ENCODE data around the gene PAX3. TPM values are rescaled to one million over a fixed set of nuclear protein-coding genes. Genes with fewer than 3 reads are reported as not detected.

The PAX3 gene
- total and polyA plus RNA-seq, 2 of the 13 experiments (the other 11 are each of a cell fraction or from before 2014, with no cell fraction given), result 0.07 TPM; not detected in 1

DNA sequence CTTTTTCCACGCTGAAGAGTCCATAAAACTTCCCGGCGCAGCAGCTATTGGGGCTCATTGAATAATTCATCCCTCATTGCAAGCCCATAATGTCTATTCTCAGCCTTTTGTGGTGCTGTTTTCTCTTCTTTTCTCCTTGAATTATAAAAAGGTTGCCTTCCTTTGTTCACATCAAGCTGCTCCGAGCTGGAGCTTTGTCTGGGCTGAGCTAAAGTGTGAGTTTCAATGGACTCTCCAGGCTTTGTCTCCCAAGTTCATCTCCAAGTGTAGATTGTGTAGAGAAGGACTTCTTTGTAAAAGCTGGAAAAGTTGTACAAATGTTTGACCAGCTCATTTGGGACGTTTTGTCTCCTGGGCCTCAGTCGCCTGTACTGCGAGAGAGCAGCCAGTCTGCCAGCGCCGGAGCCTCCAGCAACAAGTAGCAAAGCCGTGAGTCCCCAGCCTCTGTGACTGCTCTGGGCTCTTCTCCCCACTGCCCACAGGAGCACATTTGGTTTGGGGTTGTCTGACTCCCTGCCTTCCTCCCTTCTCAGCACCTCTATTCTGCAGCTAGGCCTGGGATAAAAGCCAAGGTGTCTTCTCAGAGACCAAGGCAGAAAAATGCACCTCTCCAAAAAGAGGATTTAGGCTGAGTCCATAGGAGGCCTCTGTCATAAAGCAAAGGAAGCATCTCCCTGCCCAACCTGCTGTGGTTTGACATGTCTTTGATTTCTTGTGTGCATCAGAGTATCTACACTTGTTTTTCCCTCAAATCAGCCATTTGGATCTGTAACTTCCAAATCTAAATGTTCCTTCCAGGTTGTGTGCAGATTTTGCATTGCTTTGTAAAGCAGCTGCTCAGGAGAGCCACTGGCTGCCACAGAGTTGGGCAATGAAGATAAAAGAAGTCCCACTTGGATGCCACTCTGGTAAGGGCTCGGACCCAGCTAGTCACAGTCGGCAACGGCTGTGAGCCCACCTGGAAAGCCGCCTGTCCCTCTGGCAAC lies 6.4 kb downstream of the PAX3 start:
- ChIA-PET POLR2A (no interaction called here), CTCF (ENCODE audit: low intra/inter-chr PET ratio, low total read pairs) (no interaction called here)
- Histone ChIP-seq H2AFZ (ENCODE audit: low read length) (no peak overlapping the region), H3K36me3 (replicated peaks in 1 of 2; ENCODE audit: control insufficient read depth in 1 of 2, insufficient read depth in 2 of 2, low read length in 2 of 2) (no peaks in the 10 kb centered on the region), H3K9me3 (ENCODE audit: low read length) (no peaks in the 10 kb centered on the region), H3K4me1 (ENCODE audit: insufficient read depth, low read length) (no peaks in the 10 kb centered on the region), H3K9ac (ENCODE audit: insufficient read depth, low read depth, low read length) (no peak overlapping the region), H3K4me2 (ENCODE audit: low read depth, low read length) (no peak overlapping the region), H3K4me3 (replicated peaks in 1 of 3; ENCODE audit: insufficient read depth in 1 of 3, low read depth in 2 of 3, low read length in 3 of 3) (no peak overlapping the region), H4K20me1 (ENCODE audit: insufficient read depth, low read length) (no peaks in the 10 kb centered on the region; the same call in 1 of the 2 replicates), H3K79me2 (ENCODE audit: insufficient read depth, low read length) (no peaks in the 10 kb centered on the region), H3K27ac (ENCODE audit: extremely low read length, insufficient read depth, low read length) (no peak overlapping the region), H3K27me3 (ENCODE audit: control insufficient read depth in 1 of 2, insufficient read depth in 2 of 2, low read length in 2 of 2) (peaks cover 20 to 89% of the 10 kb centered on the region in 2 experiments)
- DNase-seq (ENCODE audit: low spot score) (no peak), ATAC-seq (no peak), FAIRE-seq (no peak)
- BruUV-seq (replicated peaks), result no TSS peak
- in situ Hi-C loops (cut with HindIII; ENCODE audit: extremely low pct_ligation_motif_present, low pct_unique_long_range_greater_than_20kb), result no loop called here
- WGBS (ENCODE audit: low lambda C conversion rate), result 20% methylated on average over 12 of the region's 14 CpGs
- intact Hi-C loops (cut with micrococcal nuclease; ENCODE audit: unreplicated experiment), result no loop called here
- no peak for TF ChIP-seq CENPX (CRISPR knock-in tag; IDR thresholded peaks at IDR 0.05)
- TF ChIP-seq, protein P1, sequence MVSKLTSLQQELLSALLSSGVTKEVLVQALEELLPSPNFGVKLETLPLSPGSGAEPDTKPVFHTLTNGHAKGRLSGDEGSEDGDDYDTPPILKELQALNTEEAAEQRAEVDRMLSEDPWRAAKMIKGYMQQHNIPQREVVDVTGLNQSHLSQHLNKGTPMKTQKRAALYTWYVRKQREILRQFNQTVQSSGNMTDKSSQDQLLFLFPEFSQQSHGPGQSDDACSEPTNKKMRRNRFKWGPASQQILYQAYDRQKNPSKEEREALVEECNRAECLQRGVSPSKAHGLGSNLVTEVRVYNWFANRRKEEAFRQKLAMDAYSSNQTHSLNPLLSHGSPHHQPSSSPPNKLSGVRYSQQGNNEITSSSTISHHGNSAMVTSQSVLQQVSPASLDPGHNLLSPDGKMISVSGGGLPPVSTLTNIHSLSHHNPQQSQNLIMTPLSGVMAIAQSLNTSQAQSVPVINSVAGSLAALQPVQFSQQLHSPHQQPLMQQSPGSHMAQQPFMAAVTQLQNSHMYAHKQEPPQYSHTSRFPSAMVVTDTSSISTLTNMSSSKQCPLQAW (CRISPR knock-in tag; IDR thresholded peaks at IDR 0.05), result no peak
- no peak for TF ChIP-seq NCOA2 (CRISPR knock-in tag; IDR thresholded peaks at IDR 0.05)
- TF ChIP-seq, protein P2, sequence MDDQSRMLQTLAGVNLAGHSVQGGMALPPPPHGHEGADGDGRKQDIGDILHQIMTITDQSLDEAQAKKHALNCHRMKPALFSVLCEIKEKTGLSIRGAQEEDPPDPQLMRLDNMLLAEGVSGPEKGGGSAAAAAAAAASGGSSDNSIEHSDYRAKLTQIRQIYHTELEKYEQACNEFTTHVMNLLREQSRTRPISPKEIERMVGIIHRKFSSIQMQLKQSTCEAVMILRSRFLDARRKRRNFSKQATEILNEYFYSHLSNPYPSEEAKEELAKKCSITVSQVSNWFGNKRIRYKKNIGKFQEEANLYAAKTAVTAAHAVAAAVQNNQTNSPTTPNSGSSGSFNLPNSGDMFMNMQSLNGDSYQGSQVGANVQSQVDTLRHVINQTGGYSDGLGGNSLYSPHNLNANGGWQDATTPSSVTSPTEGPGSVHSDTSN (CRISPR knock-in tag; IDR thresholded peaks at IDR 0.05; ENCODE audit: borderline replicate concordance), result no peak
- TF ChIP-seq, protein P3, sequence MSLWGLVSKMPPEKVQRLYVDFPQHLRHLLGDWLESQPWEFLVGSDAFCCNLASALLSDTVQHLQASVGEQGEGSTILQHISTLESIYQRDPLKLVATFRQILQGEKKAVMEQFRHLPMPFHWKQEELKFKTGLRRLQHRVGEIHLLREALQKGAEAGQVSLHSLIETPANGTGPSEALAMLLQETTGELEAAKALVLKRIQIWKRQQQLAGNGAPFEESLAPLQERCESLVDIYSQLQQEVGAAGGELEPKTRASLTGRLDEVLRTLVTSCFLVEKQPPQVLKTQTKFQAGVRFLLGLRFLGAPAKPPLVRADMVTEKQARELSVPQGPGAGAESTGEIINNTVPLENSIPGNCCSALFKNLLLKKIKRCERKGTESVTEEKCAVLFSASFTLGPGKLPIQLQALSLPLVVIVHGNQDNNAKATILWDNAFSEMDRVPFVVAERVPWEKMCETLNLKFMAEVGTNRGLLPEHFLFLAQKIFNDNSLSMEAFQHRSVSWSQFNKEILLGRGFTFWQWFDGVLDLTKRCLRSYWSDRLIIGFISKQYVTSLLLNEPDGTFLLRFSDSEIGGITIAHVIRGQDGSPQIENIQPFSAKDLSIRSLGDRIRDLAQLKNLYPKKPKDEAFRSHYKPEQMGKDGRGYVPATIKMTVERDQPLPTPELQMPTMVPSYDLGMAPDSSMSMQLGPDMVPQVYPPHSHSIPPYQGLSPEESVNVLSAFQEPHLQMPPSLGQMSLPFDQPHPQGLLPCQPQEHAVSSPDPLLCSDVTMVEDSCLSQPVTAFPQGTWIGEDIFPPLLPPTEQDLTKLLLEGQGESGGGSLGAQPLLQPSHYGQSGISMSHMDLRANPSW (CRISPR knock-in tag; IDR thresholded peaks at IDR 0.05; ENCODE audit: borderline replicate concordance), result no peak
- TF ChIP-seq ZNF83 (CRISPR knock-in tag; IDR thresholded peaks at IDR 0.05; ENCODE audit: borderline replicate concordance), result no peak
- TF ChIP-seq NFKBIZ (CRISPR knock-in tag; IDR thresholded peaks at IDR 0.05), result no peak
- no peak for TF ChIP-seq FOXC1 (CRISPR knock-in tag; IDR thresholded peaks at IDR 0.05; ENCODE audit: borderline replicate concordance)
- TF ChIP-seq KLF12 (CRISPR knock-in tag; IDR thresholded peaks at IDR 0.05; ENCODE audit: borderline replicate concordance), result no peak
- no peak for TF ChIP-seq NPAS2 (CRISPR knock-in tag; IDR thresholded peaks at IDR 0.05; ENCODE audit: borderline replicate concordance)
- no peak for TF ChIP-seq ZNF124 (CRISPR knock-in tag; IDR thresholded peaks at IDR 0.05)
- TF ChIP-seq SIX1 (CRISPR knock-in tag; IDR thresholded peaks at IDR 0.05; ENCODE audit: borderline replicate concordance), result no peak
